HK-2 (cell line): ENCODE data around the gene VAMP5.
"Not testable (repeated sequence)": the region's sequence is repeated elsewhere in the genome, so short reads cannot be mapped to it uniquely, and the experiment has no call there.

Source experiments
- DNase-seq: peaks from one replicate; pipeline ENCODE4 v3.0.0-alpha.2; 2018; ENCODE audit not compliant: unreplicated experiment

Gene VAMP5

DNA sequence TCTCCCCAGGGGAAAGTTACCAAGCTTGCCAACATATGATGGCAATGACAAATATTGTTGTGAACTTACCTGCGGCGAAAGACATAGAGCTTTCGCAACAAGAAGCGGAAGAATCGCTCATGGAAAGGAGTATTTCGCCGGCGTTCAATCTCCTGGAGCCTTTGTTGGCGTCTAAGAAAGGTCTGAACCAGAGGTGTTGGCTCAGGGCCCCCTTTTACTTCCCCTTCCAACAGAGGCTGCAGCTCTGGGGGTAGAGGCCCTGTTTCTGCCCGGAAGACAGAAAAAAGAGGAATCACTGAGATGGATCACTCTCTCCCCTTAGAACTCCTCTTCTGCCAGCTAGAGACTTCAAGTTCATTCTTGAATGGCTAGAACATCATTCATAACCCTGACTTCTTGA lies 33.7 kb upstream of the VAMP5 start:
- no peak for DNase-seq

DNA sequence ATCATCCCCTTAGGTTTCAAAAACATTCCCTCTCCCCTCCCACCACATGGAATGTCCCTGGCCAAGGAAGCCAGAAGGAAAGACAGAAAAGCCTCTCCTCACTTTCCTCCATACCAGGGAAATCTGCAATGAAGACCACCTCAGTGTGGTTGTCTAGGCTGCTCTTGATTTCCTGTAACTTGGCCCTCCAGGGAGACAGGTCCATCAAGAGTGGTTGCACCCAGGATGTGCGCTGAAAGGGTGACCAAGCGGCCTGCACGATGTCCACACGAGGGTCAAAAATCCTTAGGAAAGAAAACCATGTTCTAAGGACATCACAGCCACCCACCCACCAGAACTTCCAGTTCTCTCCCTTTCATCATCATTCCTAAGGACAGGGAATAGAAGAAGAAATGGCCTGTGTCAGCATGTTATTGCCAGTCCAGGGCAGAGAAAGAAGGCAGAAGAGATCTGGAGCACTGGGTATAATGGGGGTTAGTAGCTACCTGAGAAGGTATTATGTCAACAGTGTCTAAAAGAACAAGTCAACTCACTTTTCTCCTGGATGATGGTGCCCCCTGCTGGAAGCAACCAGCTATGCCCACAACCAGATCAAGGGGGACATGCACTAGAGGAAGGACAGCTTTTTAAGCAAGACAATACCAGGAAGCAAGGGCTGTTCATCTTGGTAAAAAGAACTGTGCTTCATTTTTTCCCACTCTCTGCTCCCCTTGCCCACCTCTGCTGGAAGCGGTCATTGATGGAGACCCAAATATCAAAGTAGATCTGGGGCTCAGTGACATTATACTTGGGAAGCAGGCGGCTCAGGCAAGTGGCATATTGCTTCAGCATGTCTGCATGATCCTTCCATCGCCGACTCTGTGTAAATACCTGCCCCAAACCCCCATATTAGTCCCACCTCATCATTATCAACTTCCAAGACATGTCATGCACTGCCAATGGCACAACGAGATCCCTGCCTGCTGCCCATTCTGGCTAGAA lies 32.2 kb upstream of the VAMP5 start:
- peak; percentile 80 for DNase-seq

DNA sequence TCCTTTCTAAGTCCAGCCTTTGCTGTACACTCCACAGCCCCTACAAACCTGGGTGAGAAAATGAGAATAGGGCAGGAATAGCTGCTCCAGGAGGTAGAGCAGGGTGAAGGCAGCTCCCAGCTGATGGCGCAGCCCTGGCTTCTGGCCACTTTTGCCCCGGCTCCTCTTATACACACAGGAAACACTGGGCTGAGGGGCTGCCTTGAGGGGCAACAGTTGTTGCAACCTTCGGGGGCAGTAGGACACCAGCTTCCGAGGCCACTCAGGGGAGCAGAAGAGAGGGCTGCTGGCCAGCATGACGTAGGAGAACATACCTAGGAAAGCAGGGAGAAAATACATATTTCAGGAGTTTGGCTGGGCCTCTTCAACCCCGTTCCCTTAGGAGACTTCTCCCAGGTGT lies 31.0 kb upstream of the VAMP5 start:
- no peak for DNase-seq

DNA sequence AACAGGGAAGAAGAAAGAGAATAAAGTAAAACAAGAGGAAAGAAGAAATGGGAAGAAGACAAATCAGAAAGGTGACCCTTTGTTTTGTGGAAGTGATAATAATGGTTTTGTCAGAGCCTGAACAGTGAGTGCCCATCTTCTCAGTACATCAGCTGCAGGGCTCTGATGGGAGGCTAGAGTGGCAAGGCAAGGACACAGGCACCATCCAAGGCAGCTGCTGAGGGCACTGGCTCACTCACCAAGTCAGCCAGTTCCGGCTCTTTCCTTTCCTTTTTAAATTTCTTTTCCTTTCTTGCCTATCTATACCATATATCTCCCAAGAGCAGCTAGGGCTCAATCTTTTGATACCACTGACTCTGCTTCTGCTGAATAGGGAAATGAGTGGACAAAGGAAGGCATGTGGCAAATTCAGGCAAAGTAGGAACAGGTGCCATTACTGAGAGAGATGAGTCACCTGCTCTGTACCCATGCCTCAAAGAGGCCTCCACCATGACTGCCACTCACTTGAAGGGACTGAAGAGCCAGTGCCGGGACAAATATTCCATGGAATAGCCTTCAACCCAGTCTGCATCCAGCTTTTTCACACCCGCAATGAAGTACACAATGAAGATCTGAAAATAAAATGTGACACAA lies 29.1 kb upstream of the VAMP5 start:
- no peak for DNase-seq

DNA sequence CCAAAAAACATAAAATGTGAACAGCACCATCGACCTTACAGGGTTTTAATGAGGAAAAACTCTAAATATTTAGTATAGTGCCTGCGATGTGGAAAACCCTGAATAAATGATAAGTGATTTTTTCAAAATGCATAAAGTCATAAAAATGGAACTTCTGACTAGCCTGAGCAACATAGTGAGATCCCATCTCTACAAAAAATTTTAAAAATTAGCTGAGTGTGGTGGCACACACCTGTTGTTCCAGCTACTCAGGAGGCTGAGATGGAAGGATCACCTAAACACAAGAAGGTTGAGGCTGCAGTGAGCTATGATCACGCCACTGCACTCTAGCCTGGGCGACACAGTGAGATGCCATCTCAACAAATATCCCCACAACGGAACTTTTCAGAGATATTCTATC lies 27.1 kb upstream of the VAMP5 start:
- no peak for DNase-seq

DNA sequence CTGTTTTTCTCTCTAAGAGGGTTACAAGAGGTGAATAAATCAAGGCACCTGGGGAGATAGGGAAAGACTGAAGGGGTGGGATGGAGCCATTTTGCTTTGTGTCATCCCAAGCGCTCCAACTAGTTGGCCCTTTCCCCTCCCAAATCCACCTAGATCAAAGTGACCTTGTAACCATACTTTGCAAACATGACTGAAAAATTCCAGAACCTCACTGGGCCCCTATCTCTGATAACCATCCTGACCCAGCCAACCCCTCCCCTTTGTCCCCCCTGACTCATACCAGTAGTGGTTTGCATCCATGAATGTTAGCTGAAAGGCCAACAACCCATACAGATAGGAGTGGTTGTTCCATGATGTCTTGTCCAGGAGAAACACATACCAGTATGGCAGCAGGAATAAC lies 26.1 kb upstream of the VAMP5 start:
- DNase-seq: no peak

DNA sequence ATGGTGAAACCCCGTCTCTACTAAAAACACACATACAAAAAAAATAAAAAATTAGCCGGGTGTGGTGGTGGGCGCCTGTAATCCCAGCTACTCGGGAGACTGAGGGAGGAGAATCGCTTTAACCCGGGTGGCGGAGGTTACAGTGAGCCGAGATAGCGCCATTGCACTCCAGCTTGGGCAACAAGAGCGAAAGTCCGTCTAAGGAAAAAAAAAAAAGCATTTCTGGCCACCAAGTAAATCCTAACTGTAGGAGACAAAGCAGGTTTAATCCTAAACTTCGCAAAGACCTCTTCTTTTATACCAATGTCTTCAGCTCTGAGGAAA lies 23.9 kb upstream of the VAMP5 start:
- DNase-seq: not testable (repeated sequence)

DNA sequence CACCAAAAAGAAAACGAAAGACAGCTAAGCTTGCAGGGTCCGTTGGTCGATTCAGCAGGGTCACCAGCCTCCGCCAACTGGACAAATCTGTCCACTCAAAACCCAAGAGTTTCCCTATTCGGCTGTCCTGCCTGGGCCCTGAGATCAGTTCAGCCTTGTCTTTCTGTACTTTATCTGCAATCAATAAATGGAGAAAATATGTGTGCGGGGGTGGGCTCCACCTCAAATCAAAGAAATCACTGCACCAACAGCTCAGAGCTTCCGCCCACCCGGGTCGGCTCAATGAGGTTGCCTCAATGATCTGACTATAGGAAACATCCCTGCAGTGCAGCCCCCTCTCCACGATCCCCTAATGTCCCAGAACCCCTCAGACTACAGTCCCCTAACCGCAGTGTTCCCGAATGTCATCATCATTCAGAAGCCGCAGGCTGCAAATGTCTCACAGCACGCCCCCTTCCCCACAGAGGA lies 23.4 kb upstream of the VAMP5 start:
- DNase-seq: no peak

DNA sequence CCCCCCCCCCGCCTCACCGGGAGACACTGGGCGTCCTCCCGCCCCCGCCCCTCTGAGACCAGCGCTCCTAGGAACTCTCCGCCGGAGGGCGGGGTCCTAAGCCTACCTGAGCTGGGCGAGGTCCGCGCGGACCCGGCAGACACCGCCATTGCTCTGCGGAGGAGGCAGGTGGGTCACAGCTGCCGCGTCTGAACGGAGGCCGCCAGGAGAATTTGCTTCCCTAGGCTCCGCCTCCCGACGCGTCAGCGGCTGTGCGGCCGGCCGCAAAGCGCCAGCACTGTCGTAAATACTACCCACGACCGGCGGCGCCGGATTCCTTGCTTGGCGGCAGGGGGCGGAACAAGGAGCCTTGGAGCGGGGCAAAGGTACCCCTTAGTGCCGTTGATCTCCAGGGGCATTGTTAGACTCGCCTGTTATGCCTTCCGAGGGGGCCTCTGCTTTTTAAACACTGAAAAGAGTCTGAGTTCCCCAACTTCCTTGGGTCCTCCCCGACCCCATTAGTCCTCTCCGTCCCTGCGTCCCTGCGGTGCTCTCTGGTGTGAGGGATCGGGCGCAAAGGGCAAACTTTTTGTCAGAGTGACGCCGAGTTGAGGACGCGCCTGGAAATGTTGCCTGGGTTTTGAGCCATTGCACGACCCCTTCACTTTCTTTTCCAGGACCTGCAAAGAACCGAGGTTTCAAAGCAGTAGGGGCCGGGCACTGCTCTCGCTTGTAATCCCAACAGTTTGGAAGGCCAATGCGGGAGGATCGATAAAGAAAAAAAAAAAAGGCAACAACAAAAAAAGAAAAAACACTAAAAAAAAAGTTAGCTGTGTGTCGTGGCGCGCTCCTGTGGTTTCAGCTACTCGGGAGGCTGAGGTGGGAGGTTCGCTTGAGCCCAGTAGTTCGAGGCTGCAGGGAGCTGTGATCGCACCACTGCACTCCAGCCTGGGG lies 22.7 kb upstream of the VAMP5 start, which contains the start of gene GGCX:
Gene GGCX (minus strand): TSS at position 214 of the 933 bp plus-strand sequence. CDS start 65 bp downstream, at position 149.
- peak; percentile 94 for DNase-seq

DNA sequence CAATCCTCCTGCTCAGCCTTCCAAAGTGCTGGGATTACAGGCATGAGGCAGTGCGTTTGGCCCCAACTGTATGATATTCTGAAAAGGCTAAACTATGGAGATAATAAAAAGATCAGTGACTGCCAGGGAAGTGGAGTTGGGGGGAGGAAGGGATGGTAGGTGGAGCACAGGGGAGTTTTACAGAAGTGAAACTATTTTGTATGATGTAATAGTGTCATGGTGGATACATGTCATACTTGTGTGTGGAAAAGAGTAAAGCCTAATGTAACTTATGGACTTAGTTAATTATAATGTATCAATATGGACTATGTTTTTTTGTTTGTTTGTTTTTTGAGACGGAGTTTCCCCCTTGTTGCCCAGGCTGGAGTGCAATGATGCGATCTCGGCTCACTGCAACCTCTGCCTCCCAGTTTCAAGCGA lies 20.1 kb upstream of the VAMP5 start:
- DNase-seq: no peak

DNA sequence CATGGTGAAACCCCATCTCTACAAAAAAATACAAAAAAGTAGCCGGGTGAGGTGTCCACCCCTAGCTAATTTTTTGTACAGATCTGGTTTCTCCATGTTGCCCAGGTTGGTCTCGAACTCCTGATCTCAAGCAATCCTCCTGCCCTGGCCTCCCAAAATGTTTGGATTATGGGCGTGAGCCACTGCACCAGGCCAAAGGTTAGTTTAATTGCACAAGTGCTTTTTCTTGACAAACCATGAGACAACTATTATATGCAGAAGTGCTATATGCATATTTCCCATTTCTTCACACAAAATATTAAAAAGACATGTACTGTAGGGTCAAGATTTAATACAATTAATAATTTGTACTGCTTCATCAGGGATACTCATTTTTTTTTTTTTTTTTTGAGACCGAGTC lies 18.0 kb upstream of the VAMP5 start:
- DNase-seq: no peak

DNA sequence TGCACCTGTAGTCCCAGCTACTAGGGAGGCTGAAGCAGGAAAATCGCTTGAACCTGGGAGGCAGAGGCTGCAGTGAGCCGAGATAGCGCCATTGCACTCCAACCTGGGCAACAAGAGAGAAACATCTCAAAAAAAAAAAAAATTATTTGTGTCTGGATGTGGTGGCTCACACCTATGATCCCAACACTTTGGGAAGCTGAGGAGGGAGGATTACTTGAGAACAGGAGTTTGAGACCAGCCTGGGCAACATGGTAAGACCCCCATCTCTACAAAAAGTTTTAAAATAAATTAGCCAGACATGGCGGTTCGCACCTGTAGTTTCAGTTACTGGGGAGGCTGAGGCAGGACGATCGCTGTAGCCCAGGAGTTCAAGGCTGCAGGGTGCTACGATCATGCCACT lies 8.5 kb upstream of the VAMP5 start:
- DNase-seq: no peak

DNA sequence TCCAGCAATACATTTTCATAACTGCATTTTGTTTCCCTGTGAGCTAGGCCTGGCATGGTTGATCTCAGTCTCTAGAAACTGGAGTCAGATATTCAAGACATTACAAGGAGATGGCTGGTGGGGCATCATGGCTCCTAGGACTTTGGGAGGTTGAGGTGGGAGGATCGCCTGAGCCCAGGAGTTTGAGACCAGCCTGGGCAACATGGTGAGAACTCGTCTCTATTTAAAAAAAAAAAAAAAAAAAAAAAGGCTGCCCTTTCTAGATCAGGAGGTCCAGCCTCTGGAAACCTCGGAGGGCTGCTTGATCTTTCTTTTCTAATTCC lies 7.2 kb upstream of the VAMP5 start:
- no peak for DNase-seq

DNA sequence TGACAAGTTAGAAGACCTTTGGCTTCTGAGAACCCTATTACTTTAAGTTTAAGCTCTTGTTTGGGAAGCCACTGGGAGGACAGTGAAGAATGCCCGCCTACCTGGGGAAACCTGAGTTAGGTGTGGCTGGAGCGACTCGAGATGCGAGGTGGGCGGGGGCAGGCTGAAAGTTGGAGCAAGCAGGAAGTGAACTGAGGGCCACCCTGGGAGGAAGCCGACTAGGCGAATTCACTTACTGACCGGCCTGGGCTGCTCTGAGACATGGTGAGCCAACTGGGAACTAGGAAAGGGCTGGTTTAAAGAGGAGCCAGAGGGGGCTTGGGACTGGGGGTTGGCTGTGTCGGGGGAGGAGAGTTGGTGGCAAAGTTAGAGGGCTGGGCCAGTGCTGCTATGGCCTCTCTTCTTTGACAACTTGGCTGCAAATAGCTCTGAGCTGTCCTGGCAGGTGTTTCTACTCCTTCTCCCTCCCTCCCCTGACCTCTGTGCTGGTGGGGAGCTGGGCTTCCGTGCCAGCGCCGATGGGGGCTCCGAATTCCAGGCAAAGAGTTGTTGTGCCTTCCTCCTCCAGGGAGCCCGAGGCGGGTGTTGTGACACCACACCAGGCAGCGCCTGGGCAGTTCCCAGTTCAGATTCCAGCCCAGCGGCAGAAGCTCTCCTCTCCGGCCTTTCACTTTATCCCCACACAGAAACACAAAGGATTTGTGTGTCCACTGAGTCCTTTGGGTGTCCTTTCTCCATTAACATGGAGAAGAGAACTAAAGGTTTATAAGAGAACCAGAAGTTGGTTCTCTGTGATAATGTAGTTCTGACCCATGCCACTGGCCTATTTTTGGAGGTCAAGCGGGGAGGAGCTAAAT lies 6.6 kb upstream of the VAMP5 start, which contains the start of gene VAMP8:
Gene VAMP8 (plus strand): TSS at position 201 of the 857 bp plus-strand sequence. CDS start 61 bp downstream, at position 262.
- DNase-seq: peak; percentile 70

DNA sequence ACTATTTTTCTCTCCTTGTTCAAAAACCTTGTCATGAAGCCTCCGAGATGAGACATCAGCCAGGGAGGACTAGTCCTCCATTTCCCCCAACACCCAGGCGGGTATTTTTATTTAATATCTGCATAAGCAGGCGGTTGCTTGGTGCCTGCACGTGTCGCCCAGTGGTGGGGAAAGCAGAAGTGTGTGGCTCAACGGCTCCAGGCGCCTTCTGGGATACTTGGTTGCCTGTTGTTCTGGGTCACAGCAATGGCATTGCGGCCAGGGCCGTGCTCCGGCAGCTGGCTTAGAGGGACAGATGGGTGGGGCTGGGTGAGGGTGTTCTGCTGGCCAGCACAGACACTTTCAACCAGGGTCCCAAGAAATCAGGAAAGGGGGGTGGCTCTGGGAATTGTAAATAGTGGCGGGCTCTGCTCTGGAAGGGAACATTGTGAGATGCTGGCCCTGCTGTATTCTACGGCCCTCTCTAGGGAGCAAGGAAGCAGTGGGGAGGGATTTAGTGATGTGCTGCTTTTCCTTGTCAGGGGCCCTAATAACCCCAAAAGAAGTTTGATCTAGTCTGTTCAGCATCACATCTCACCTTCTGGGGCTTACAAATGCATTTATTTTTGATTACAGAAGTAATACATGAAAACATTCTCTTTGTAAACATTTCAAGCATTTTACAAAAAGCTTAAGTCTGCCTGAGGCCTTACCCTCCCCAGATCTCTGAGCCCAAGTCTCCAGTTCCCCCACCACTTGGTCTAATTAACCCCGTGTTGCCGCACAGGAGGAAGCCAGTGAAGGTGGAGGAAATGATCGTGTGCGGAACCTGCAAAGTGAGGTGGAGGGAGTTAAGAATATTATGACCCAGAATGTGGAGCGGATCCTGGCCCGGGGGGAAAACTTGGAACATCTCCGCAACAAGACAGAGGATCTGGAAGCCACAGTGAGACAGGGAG lies 5.7 kb upstream of the VAMP5 start:
- DNase-seq: no peak

DNA sequence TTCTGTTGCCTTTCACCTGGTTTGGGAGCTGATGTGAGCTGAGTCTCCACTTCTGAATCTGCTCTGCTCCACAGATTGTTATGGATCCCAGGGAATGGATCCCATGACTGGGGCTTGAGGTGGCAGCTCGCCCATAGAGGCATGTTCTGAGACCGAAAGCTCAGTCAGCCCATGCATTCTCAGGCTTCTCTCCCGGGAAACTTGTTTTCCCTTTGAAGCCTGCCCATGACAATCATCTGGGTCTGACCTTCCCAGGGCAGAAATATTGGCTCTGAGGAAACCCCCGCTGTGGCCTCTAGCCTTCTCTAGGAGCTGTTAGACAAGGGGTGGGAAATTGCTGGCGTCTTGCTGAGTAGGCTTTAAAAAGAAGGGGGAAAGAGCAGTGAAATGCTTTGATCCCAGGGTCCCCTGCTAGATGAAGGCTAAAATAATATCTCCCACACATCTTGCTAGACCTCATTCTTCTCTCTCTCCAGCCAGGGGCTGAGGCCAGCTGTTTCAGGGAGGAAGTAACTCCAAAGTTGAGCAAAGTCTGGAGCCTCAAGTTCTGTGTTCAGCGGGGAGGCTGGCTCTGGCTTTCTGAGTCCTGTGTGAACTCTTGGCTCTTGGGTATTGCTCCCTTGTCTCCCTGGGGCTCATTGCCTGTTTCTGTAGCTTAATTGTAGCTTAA lies 4.8 kb upstream of the VAMP5 start:
- DNase-seq: no peak

DNA sequence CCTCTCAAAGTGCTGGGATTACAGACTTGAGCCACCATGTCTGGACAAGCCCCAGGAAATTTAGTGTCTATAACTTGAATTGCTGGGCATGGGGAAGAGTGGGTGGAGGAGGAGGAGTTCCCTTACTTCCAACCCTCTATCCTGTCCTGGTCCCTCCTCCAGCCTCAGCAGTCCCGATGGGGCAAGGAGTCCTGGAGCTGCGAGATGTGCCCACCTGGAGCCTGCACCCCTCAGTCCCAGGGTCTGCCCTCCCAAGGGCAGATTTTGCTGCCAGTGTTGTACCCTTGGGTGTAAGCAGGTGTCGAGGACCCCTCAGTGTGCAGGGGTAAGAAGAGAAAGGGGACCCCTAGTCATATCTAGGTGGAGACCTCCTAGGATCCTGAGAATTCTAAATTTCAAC lies 4.0 kb upstream of the VAMP5 start:
- DNase-seq: no peak

DNA sequence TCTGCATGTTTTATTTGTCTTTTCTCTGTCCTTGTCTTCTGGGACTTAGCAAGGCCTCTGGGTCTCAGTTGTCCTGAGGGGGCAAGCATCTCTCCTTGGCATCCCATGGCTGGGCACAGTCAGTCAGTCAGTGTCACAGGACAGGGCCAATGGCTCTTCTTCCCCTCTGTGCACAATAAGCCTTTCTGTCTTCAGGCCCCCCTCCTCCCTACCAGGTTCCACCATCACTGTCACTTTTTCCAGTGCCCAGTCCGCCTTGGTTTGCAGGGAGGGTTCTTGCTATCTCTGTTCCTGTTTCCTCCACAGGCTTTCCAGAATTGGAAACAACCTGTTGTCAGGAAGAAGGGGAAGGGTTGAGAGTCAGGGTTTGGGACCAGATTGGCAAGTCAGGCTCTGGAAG lies 1.7 kb upstream of the VAMP5 start:
- no peak for DNase-seq

DNA sequence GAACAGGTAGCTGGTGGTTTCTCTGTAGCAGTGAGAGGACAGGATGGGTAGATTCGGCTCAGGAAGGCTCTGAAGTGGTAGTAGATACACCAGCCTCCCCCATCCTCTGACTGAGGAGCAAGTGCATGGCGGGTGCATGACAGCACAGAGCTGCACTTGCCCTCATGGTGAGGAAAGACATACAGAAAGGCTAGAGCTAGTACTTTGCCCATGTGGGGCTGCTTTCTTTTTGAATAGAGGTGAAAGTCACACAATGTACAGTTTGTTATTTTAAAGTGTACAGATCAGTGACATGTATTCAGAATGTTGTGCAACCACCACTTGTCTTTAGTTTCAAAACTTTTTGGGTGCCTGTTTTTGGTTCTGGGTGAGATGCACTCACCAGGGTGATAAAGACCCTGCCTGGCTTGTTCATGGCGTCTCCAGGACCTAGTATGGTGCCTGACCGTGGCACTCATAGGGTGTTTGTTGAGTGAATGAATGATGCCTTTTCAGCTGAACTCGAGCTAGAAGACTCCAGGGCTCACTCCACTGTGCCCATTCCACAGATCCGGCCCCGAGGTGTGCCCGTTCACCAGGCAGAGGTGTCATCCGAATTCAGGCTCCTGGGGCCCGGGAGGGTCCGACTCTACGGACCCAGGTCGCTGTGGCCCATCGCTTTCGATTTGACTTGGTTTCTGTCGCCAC lies 421 bp upstream of the VAMP5 start:
- no peak for DNase-seq
